Neural cell (in vitro differentiated cells): Measurements from ENCODE around the gene SUMO2.
"Not testable (repeated sequence)": the region's sequence is repeated elsewhere in the genome, so short reads cannot be mapped to it uniquely, and the experiment has no call there.

Experiments used
- CTCF ChIP-seq: fragments of 450-650 bp; IDR thresholded peaks from 2 replicates; pipeline ENCODE4 v1.5.1; 2014; ENCODE audit warnings: antibody characterized with exemption, mild to moderate bottlenecking, moderate library complexity; ENCODE audit not compliant: poor library complexity, severe bottlenecking
- EP300 ChIP-seq: fragments of 450-650 bp; conservative IDR thresholded peaks from 2 replicates; pipeline ENCODE4 v1.6.1; 2014; ENCODE audit warnings: antibody characterized with exemption, mild to moderate bottlenecking, moderate library complexity; ENCODE audit not compliant: poor library complexity, severe bottlenecking
- EZH2 ChIP-seq: fragments of 200-600, 300-800 bp; shearing (Covaris generic), sonication (generic); IDR thresholded peaks from 2 replicates; pipeline ENCODE4 v1.6.1; 2014; ENCODE audit warnings: antibody characterized with exemption, low read length, borderline replicate concordance, mild to moderate bottlenecking; ENCODE audit not compliant: insufficient read depth, poor library complexity, severe bottlenecking
- REST ChIP-seq: IDR thresholded peaks from 2 replicates; pipeline ENCODE4 v1.6.1; 2012; ENCODE audit warnings: borderline replicate concordance
- TAF1 ChIP-seq: IDR thresholded peaks from 2 replicates; pipeline ENCODE4 v1.6.1; 2012; ENCODE audit warnings: low read depth

- not testable (repeated sequence) for TF ChIP-seq CTCF, EZH2, EP300, REST, TAF1
Measured at GRCh38 chr17:75127936-75128335, 54.8 kb downstream of the SUMO2 start.
